NCI-H2107 (cell line): ENCODE measurements around the gene SLC38A5.
"Not testable (repeated sequence)": the region's sequence is repeated elsewhere in the genome, so short reads cannot be mapped to it uniquely, and the experiment has no call there.

ENCODE experiments used
- DNase-seq: peaks from one replicate; lab custom pipeline; 2025; lab: John Stamatoyannopoulos, UW

SLC38A5 gene

GRCh38 chrX:48468247-48468671 is 1.8 kb downstream of the SLC38A5 start:
- DNase-seq: no peak

- DNase-seq: no peak
Observed at GRCh38 chrX:48467281-48467761, 2.7 kb downstream of the SLC38A5 start.

- no peak for DNase-seq
Observed at GRCh38 chrX:48466696-48467095, 3.4 kb downstream of the SLC38A5 start.

- no peak for DNase-seq
Observed at GRCh38 chrX:48465336-48465933, 4.6 kb downstream of the SLC38A5 start.

- no peak for DNase-seq
Observed at GRCh38 chrX:48461830-48462229, 8.2 kb downstream of the SLC38A5 start.

- DNase-seq: no peak
Observed at GRCh38 chrX:48460606-48461005, 9.5 kb downstream of the SLC38A5 start.

- DNase-seq: no peak
Observed at GRCh38 chrX:48460031-48460430, 10.0 kb downstream of the SLC38A5 start.

GRCh38 chrX:48459483-48459882 is 10.6 kb downstream of the SLC38A5 start:
- no peak for DNase-seq

GRCh38 chrX:48458711-48459110 is 11.3 kb downstream of the SLC38A5 start:
- no peak for DNase-seq

GRCh38 chrX:48456628-48457331 is 13.3 kb downstream of the SLC38A5 start:
- no peak for DNase-seq

GRCh38 chrX:48451708-48452107 is 18.4 kb downstream of the SLC38A5 start:
- DNase-seq: no peak

GRCh38 chrX:48450076-48450475 is 20.0 kb downstream of the SLC38A5 start:
- no peak for DNase-seq

GRCh38 chrX:48447201-48447600 is 22.9 kb downstream of the SLC38A5 start:
- DNase-seq: not testable (repeated sequence)

- not testable (repeated sequence) for DNase-seq
Observed at GRCh38 chrX:48433713-48434112, 36.3 kb downstream of the SLC38A5 start.

- DNase-seq: not testable (repeated sequence)
Observed at GRCh38 chrX:48430166-48430565, 39.9 kb downstream of the SLC38A5 start.

GRCh38 chrX:48429606-48430005 is 40.5 kb downstream of the SLC38A5 start:
- DNase-seq: not testable (repeated sequence)

GRCh38 chrX:48427027-48427716 is 42.9 kb downstream of the SLC38A5 start:
- not testable (repeated sequence) for DNase-seq

- not testable (repeated sequence) for DNase-seq
Observed at GRCh38 chrX:48411860-48412259, 58.2 kb downstream of the SLC38A5 start, which contains the start of gene SSX4B. Gene SSX4B, minus strand, starts transcription at chrX:48411960. Its CDS starts 588 bp downstream, at chrX:48411372.
